ENCODE measurements around the gene FOLR2. TPM values are rescaled to one million over a fixed set of nuclear protein-coding genes. Genes with fewer than 3 reads are reported as not detected.

Gene FOLR2
- total and polyA plus RNA-seq, 2 experiments from 2014 or later, result not detected

GRCh38 chr11:72240461-72241290 lies 24.1 kb downstream of the FOLR2 start:
- DNase-seq (ENCODE audit: low spot score), result peak; percentile 34
- TF ChIP-seq ETS1 (IDR thresholded peaks at IDR 0.05) (no peak), CTCF (conservative IDR thresholded peaks at IDR 0.05; ENCODE audit: low read depth in 2 of 2) (no peak), EZH2 (IDR thresholded peaks at IDR 0.05; ENCODE audit: low read depth, unreplicated experiment) (peak; percentile 95), POLR2AphosphoS5 (IDR thresholded peaks at IDR 0.05; ENCODE audit: low read depth) (no peak), NANOG (IDR thresholded peaks at IDR 0.05; ENCODE audit: borderline replicate concordance) (no peak), ZNF114 (CRISPR knock-in tag; IDR thresholded peaks at IDR 0.05) (no peak), STAT1 (IDR thresholded peaks at IDR 0.05; ENCODE audit: unreplicated experiment) (no peak), ZNF462 (CRISPR knock-in tag; IDR thresholded peaks at IDR 0.05) (no peak), CREB1 (CRISPR knock-in tag; IDR thresholded peaks at IDR 0.05; ENCODE audit: low read depth) (no peak), ZNF331 (CRISPR knock-in tag; IDR thresholded peaks at IDR 0.05; ENCODE audit: low read depth) (no peak), REST (IDR thresholded peaks at IDR 0.05; ENCODE audit: unreplicated experiment) (no peak), EZH2phosphoT487 (IDR thresholded peaks at IDR 0.05; ENCODE audit: unreplicated experiment) (peak; percentile 95)
- H3K79me2 ChIP-seq (replicated peaks; ENCODE audit: insufficient read depth), result no peaks in the 10 kb centered on the region
- Mint-ChIP-seq H3K36me3 (ENCODE audit: low read depth) (peaks cover 15% of the 10 kb centered on the region), H3K9me3 (peaks cover 4% of the 10 kb centered on the region; the same call in 2 of the 3 replicates), H3K27me3 (ENCODE audit: insufficient read depth, low read depth, poor library complexity) (peaks cover 54% of the 10 kb centered on the region), H3K4me3 (peak overlapping the region; percentile 71), H3K27ac (no peak overlapping the region), H3K4me1 (peaks cover 43% of the 10 kb centered on the region)
- H3K4me1 ChIP-seq (ENCODE audit: insufficient read depth), result peaks cover 35% of the 10 kb centered on the region
- H3F3A ChIP-seq (replicated peaks; ENCODE audit: low read depth), result 0 out of 2 replicates have a peak, but pooled peaks cover 9% of the 10 kb centered on the region
- H3K9me2 ChIP-seq (ENCODE audit: insufficient read depth), result no peaks in the 10 kb centered on the region
- H3K27ac ChIP-seq (ENCODE audit: low read depth), result no peak overlapping the region
- H3K4me3 ChIP-seq, result peak overlapping the region; percentile 60
- H3K36me3 ChIP-seq (ENCODE audit: insufficient read depth), result no peaks in the 10 kb centered on the region
- 0 out of 3 replicates have a peak, but pooled peaks have one; percentile 0 for ATAC-seq
- peaks cover 10% of the 10 kb centered on the region for H4K20me1 ChIP-seq (replicated peaks; ENCODE audit: insufficient read depth)
- peaks cover 74% of the 10 kb centered on the region for H3K27me3 ChIP-seq (ENCODE audit: insufficient read depth)
- peak overlapping the region; percentile 84; the same call in 1 of the 2 replicates for H2AFZ ChIP-seq
- H3K4me2 ChIP-seq, result peak overlapping the region; percentile 94

Measured in GM23338 (cell line).